Neuron (in vitro differentiated cells): ENCODE data around the gene CCNQ.

Source experiments
- H2AFZ ChIP-seq: one replicate; pipeline ENCODE4 v1.6.1; 2013; ENCODE audit warnings: low read depth, mild to moderate bottlenecking, inconsistent platforms, low read length, moderate library complexity
- H3K27me3 ChIP-seq: one replicate; pipeline ENCODE4 v1.6.1; 2013; ENCODE audit warnings: low read length; ENCODE audit not compliant: insufficient read depth
- H3K36me3 ChIP-seq: one replicate; pipeline ENCODE4 v1.6.1; 2013; ENCODE audit warnings: low read length; ENCODE audit not compliant: insufficient read depth
- H3K4me1 ChIP-seq: one replicate; pipeline ENCODE4 v1.6.1; 2013; ENCODE audit warnings: low read length; ENCODE audit not compliant: insufficient read depth
- H3K4me3 ChIP-seq: 2 replicates; pipeline ENCODE4 v1.5.1; 2013; ENCODE audit warnings: mild to moderate bottlenecking, low read length, moderate library complexity
- H3K9me3 ChIP-seq: one replicate; pipeline ENCODE4 v1.6.1; 2013; ENCODE audit warnings: low read length

CCNQ gene

GRCh38 chrX:153560000-153560399 lies 38.9 kb downstream of the CCNQ start:
- Histone ChIP-seq H3K4me1 (no peaks in the 10 kb centered on the region), H3K4me3 (no peak overlapping the region), H3K27me3 (peaks cover 48% of the 10 kb centered on the region), H2AFZ (no peak overlapping the region), H3K9me3 (no peaks in the 10 kb centered on the region), H3K36me3 (no peaks in the 10 kb centered on the region)

- Histone ChIP-seq H3K9me3 (no peaks in the 10 kb centered on the region), H3K4me1 (no peaks in the 10 kb centered on the region), H2AFZ (no peak overlapping the region), H3K4me3 (no peak overlapping the region), H3K36me3 (no peaks in the 10 kb centered on the region), H3K27me3 (peaks cover 51% of the 10 kb centered on the region)
Measured at GRCh38 chrX:153557618-153558355, 41.2 kb downstream of the CCNQ start.

- H3K36me3 ChIP-seq: no peaks in the 10 kb centered on the region
- H3K9me3 ChIP-seq: no peaks in the 10 kb centered on the region
- H2AFZ ChIP-seq: no peak overlapping the region
- peaks cover 53% of the 10 kb centered on the region for H3K27me3 ChIP-seq
- no peaks in the 10 kb centered on the region for H3K4me1 ChIP-seq
- H3K4me3 ChIP-seq: no peak overlapping the region
Measured at GRCh38 chrX:153556767-153557166, 42.2 kb downstream of the CCNQ start.

GRCh38 chrX:153554519-153555167 lies 44.3 kb downstream of the CCNQ start:
- Histone ChIP-seq H3K9me3 (no peaks in the 10 kb centered on the region), H3K4me1 (no peaks in the 10 kb centered on the region), H3K36me3 (no peaks in the 10 kb centered on the region), H3K27me3 (peaks cover 58% of the 10 kb centered on the region), H3K4me3 (no peak overlapping the region), H2AFZ (no peak overlapping the region)

GRCh38 chrX:153551135-153551534 lies 47.8 kb downstream of the CCNQ start:
- Histone ChIP-seq H3K4me3 (no peak overlapping the region), H2AFZ (no peak overlapping the region), H3K9me3 (no peaks in the 10 kb centered on the region), H3K36me3 (no peaks in the 10 kb centered on the region), H3K27me3 (peaks cover 56% of the 10 kb centered on the region), H3K4me1 (no peaks in the 10 kb centered on the region)

- Histone ChIP-seq H2AFZ (no peak overlapping the region), H3K4me3 (no peak overlapping the region), H3K9me3 (no peaks in the 10 kb centered on the region), H3K4me1 (no peaks in the 10 kb centered on the region), H3K27me3 (peaks cover 53% of the 10 kb centered on the region), H3K36me3 (no peaks in the 10 kb centered on the region)
Measured at GRCh38 chrX:153549807-153550206, 49.1 kb downstream of the CCNQ start.

- Histone ChIP-seq H3K27me3 (peaks cover 56% of the 10 kb centered on the region), H2AFZ (no peak overlapping the region), H3K4me3 (no peak overlapping the region), H3K4me1 (no peaks in the 10 kb centered on the region), H3K9me3 (no peaks in the 10 kb centered on the region), H3K36me3 (no peaks in the 10 kb centered on the region)
Measured at GRCh38 chrX:153549231-153549630, 49.7 kb downstream of the CCNQ start.

GRCh38 chrX:153547195-153547594 lies 51.7 kb downstream of the CCNQ start:
- Histone ChIP-seq H3K9me3 (no peaks in the 10 kb centered on the region), H3K36me3 (no peaks in the 10 kb centered on the region), H3K4me1 (no peaks in the 10 kb centered on the region), H3K4me3 (no peak overlapping the region), H2AFZ (no peak overlapping the region), H3K27me3 (peaks cover 53% of the 10 kb centered on the region)

- Histone ChIP-seq H3K9me3 (no peaks in the 10 kb centered on the region), H2AFZ (no peak overlapping the region), H3K4me3 (no peak overlapping the region), H3K4me1 (no peaks in the 10 kb centered on the region), H3K36me3 (no peaks in the 10 kb centered on the region), H3K27me3 (peaks cover 51% of the 10 kb centered on the region)
Measured at GRCh38 chrX:153546386-153546785, 52.6 kb downstream of the CCNQ start.

GRCh38 chrX:153544727-153545126 lies 54.2 kb downstream of the CCNQ start:
- Histone ChIP-seq H3K4me3 (no peak overlapping the region), H2AFZ (no peak overlapping the region), H3K36me3 (no peaks in the 10 kb centered on the region), H3K4me1 (no peaks in the 10 kb centered on the region), H3K27me3 (peaks cover 46% of the 10 kb centered on the region), H3K9me3 (no peaks in the 10 kb centered on the region)

- no peak overlapping the region for H2AFZ ChIP-seq
- H3K4me1 ChIP-seq: no peaks in the 10 kb centered on the region
- peaks cover 36% of the 10 kb centered on the region for H3K27me3 ChIP-seq
- no peaks in the 10 kb centered on the region for H3K9me3 ChIP-seq
- no peak overlapping the region for H3K4me3 ChIP-seq
- no peaks in the 10 kb centered on the region for H3K36me3 ChIP-seq
Measured at GRCh38 chrX:153539979-153540358, 59.0 kb downstream of the CCNQ start.

- H3K4me3 ChIP-seq: no peak overlapping the region
- no peak overlapping the region for H2AFZ ChIP-seq
- H3K36me3 ChIP-seq: no peaks in the 10 kb centered on the region
- no peaks in the 10 kb centered on the region for H3K4me1 ChIP-seq
- H3K9me3 ChIP-seq: no peaks in the 10 kb centered on the region
- peaks cover 39% of the 10 kb centered on the region for H3K27me3 ChIP-seq
Measured at GRCh38 chrX:153539171-153539978, 59.6 kb downstream of the CCNQ start.

- no peaks in the 10 kb centered on the region for H3K9me3 ChIP-seq
- H2AFZ ChIP-seq: no peak overlapping the region
- H3K36me3 ChIP-seq: no peaks in the 10 kb centered on the region
- H3K4me3 ChIP-seq: no peak overlapping the region
- peaks cover 42% of the 10 kb centered on the region for H3K27me3 ChIP-seq
- H3K4me1 ChIP-seq: no peaks in the 10 kb centered on the region
Measured at GRCh38 chrX:153538424-153538823, 60.5 kb downstream of the CCNQ start.
